GM12878 (cell line): ENCODE results near the gene LRP1B. TPM values are rescaled to one million over a fixed set of nuclear protein-coding genes. Genes with fewer than 3 reads are reported as not detected.

Source experiments
- ATAC-seq: fragments of 200-7000 bp; cut with Tn5 transposase; 3 replicates; pipeline ENCODE4 v1.9.1; 2020; ENCODE audit warnings: mild to moderate bottlenecking, moderate library complexity
- BruUV-seq: library from RNA; stranded (reverse); fragments of 400-500 nt; replicated peaks from 2 replicates; lab custom pipeline; 2021; lab: Mats Ljungman, UMichigan
- CTCF ChIA-PET: fragments of 300-600 bp; sonication (Branson Sonifier 250); formaldehyde crosslinking; extraction: SDS; loops from one replicate; lab custom pipeline; 2021; ENCODE audit warnings: inconsistent platforms; lab: Yijun Ruan, JAX
- POLR2A ChIA-PET: fragments of 350-600 bp; formaldehyde crosslinking; extraction: SDS; loops from one replicate; lab custom pipeline; 2021; ENCODE audit warnings: inconsistent platforms; lab: Charles Lee
- RAD21 ChIA-PET: fragments of 300-600 bp; sonication (Branson Sonifier 250); formaldehyde crosslinking; loops from one replicate; lab custom pipeline; 2023; ENCODE audit warnings: antibody characterized with exemption; ENCODE audit not compliant: unreplicated experiment; lab: Charles Lee
- SMC1A ChIA-PET: fragments of 300-600 bp; sonication (Branson Sonifier 250); formaldehyde crosslinking; loops from one replicate; lab custom pipeline; 2023; ENCODE audit not compliant: unreplicated experiment, uncharacterized antibody; lab: Charles Lee
- DNase-seq: peaks from one replicate; pipeline ENCODE4 v3.0.0-alpha.2; 2011; ENCODE audit warnings: low read depth, low spot score
- FAIRE-seq: peaks from 3 replicates; lab custom pipeline; 2011; peaks lifted over from hg19 to GRCh38; lab: Jason Lieb, UNC
- H2AFZ ChIP-seq: 2 replicates; pipeline ENCODE4 v1.6.0; 2011; ENCODE audit warnings: low read depth, low read length, control low read depth; ENCODE audit not compliant: control insufficient read depth
- H3K27ac ChIP-seq: 2 replicates; pipeline ENCODE4 v1.5.1; 2011; ENCODE audit warnings: control low read depth; ENCODE audit not compliant: control insufficient read depth, insufficient read depth
- H3K27me3 ChIP-seq, 2 experiments: replicated peaks in 1 of 2; 2 replicates each; pipeline versions ENCODE4 v1.6.0 to v1.6.1; 2011; ENCODE audit warnings: low read length in 1 of 2; ENCODE audit not compliant: control insufficient read depth in 2 of 2, insufficient read depth in 2 of 2
- H3K36me3 ChIP-seq, 2 experiments: 2 replicates each; pipeline ENCODE4 v1.5.1; 2011; ENCODE audit warnings: low read length in 1 of 2; ENCODE audit not compliant: control insufficient read depth in 2 of 2, insufficient read depth in 2 of 2
- H3K4me1 ChIP-seq: 2 replicates; pipeline ENCODE4 v1.6.1; 2011; ENCODE audit warnings: mild to moderate bottlenecking, low read length, moderate library complexity, mixed read lengths; ENCODE audit not compliant: control insufficient read depth, insufficient read depth
- H3K4me2 ChIP-seq: 2 replicates; pipeline ENCODE4 v1.6.0; 2011; ENCODE audit warnings: control low read depth; ENCODE audit not compliant: control insufficient read depth, insufficient read depth
- H3K4me3 ChIP-seq: fragments of 200-600 bp; sonication (generic); 2 replicates; pipeline ENCODE4 v1.5.1; 2016
- H3K79me2 ChIP-seq: 2 replicates; pipeline ENCODE4 v1.6.0; 2011; ENCODE audit warnings: low read length; ENCODE audit not compliant: control insufficient read depth, insufficient read depth
- H3K9ac ChIP-seq: 2 replicates; pipeline ENCODE4 v1.8.0; 2011; ENCODE audit warnings: low read length, control low read depth, mixed read lengths; ENCODE audit not compliant: control insufficient read depth, insufficient read depth
- H3K9me3 ChIP-seq: replicated peaks from 3 replicates; pipeline ENCODE4 v1.5.1; 2011; ENCODE audit warnings: mild to moderate bottlenecking, low read length; ENCODE audit not compliant: control insufficient read depth, insufficient read depth
- H4K20me1 ChIP-seq: 2 replicates; pipeline ENCODE4 v1.6.0; 2011; ENCODE audit not compliant: control insufficient read depth, insufficient read depth
- BCL3 ChIP-seq: IDR thresholded peaks from 2 replicates; pipeline ENCODE4 v1.6.1; 2011; ENCODE audit warnings: borderline replicate concordance, low read depth, mild to moderate bottlenecking, moderate library complexity, low read length; ENCODE audit not compliant: insufficient read depth, poor library complexity, severe bottlenecking
- CHD2 ChIP-seq: IDR thresholded peaks from 2 replicates; pipeline ENCODE4 v1.6.1; 2011; ENCODE audit warnings: low read depth, low read length, improper control_type of control experiment, borderline replicate concordance
- GATAD2B ChIP-seq: fragments of 450-650 bp; conservative IDR thresholded peaks from 2 replicates; pipeline ENCODE4 v1.6.1; 2017; ENCODE audit warnings: low read depth, mild to moderate bottlenecking, moderate library complexity
- PAX5 ChIP-seq: IDR thresholded peaks from 2 replicates; pipeline ENCODE4 v1.6.1; 2011; ENCODE audit warnings: low read depth, low read length, borderline replicate concordance
- POLR2AphosphoS2 ChIP-seq: IDR thresholded peaks from 2 replicates; pipeline ENCODE4 v1.6.1; 2011; ENCODE audit warnings: low read depth, mild to moderate bottlenecking, low read length, improper control_type of control experiment, moderate library complexity
- WGBS: methylation state at CpG from one replicate; pipeline ENCODE4 v1.1.6; 2016; ENCODE audit warnings: low lambda C conversion rate; ENCODE audit not compliant: insufficient replicate concordance, insufficient coverage; ENCODE audit errors: missing lambda C conversion rate; 5-methylcytosine and 5-hydroxymethylcytosine counted together
- in situ Hi-C: fragments of 300-500 bp; cut with MboI; formaldehyde crosslinking; loops from 9 replicates; pipeline ENCODE4 v1.14.3; 2018; ENCODE audit warnings: mixed read lengths
- intact Hi-C: fragments of 100-400 bp; cut with micrococcal nuclease; formaldehyde crosslinking; loops from one replicate; pipeline ENCODE4 v1.14.2; 2022; ENCODE audit not compliant: unreplicated experiment
- polyA plus RNA-seq, 11 experiments: library from polyadenylated mRNA; depleted of rRNA in 4 of 11; unstranded in 6 of 11; stranded (reverse) in 5 of 11; fragments of >200 nt; fragmentation: Nextera tagmentation in 4 of 11; fragmentation: Illumina TruSeq in 1 of 11; extraction: Ambion mirVana in 4 of 11; extraction: Trizol in 1 of 11; gene quantifications; 1 replicate in 1 of 11; 2 replicates in 10 of 11; pipeline versions ENCODE4 v1.2.1 to v1.2.3, GENCODE V29; 2011 to 2016; ENCODE audit warnings: inconsistent platforms in 2 of 11, missing spikeins in 2 of 11, low read depth in 1 of 11
- total RNA-seq, 4 experiments: library from RNA; depleted of rRNA in 3 of 4; stranded (reverse); fragments of >200 nt in 3 of 4; fragmentation: Illumina TruSeq in 1 of 4; extraction: Trizol in 1 of 4; gene quantifications; 2 replicates each; pipeline versions ENCODE4 v1.2.1 to v1.2.3, GENCODE V29; 2013 to 2021
- TF ChIP-seq, protein P1 (sequence below): fragments of 450-650 bp; IDR thresholded peaks from 2 replicates; pipeline ENCODE4 v1.6.1; 2017; ENCODE audit warnings: mild to moderate bottlenecking, moderate library complexity

The LRP1B gene
- total and polyA plus RNA-seq, 10 of the 15 experiments (the other 5 are each of a cell fraction or from before 2014, with no cell fraction given), result under 0.01 to 0.06 (median 0.03) TPM; not detected in 5

GRCh38 chr2:140648393-140648792 lies 1482.4 kb downstream of the LRP1B start:
- ATAC-seq (no peak), DNase-seq (no peak), FAIRE-seq (no peak)
- Histone ChIP-seq H3K27me3 (no peaks in the 10 kb centered on the region), H3K9me3 (no peaks in the 10 kb centered on the region), H3K4me1 (no peaks in the 10 kb centered on the region), H3K9ac (no peak overlapping the region), H4K20me1 (no peaks in the 10 kb centered on the region), H3K4me3 (no peak overlapping the region), H3K36me3 (no peaks in the 10 kb centered on the region), H2AFZ (no peak overlapping the region), H3K79me2 (no peaks in the 10 kb centered on the region), H3K4me2 (no peak overlapping the region), H3K27ac (no peak overlapping the region)
- WGBS, result 67% methylated on average over 2 of the region's 2 CpGs
- ChIA-PET CTCF (no interaction called here), RAD21 (no interaction called here), POLR2A (no interaction called here), SMC1A (no interaction called here)
- TF ChIP-seq GATAD2B, result no peak
- in situ Hi-C loops, result no loop called here
- BruUV-seq, result no TSS peak
- intact Hi-C loops, result no loop called here

- RAD21 ChIA-PET, result interaction anchor here (1.5 kb wide), 1 partner anchor 58 kb away, joined by 3 read pairs; no protein-coding TSS in a partner anchor
Measured at GRCh38 chr2:140643761-140644187, 1487.0 kb downstream of the LRP1B start.

More at GRCh38 chr2:140643761-140644187, 1487.0 kb downstream of the LRP1B start:
- SMC1A ChIA-PET, result interaction anchor here (0.9 to 1.4 kb wide), 4 partner anchors 13 to 37 kb away, joined by 3 to 5 read pairs (median 4); no protein-coding TSS in a partner anchor
- DNase-seq (no peak), ATAC-seq (no peak)
- Histone ChIP-seq H3K9me3 (no peaks in the 10 kb centered on the region), H3K27ac (no peak overlapping the region), H3K4me2 (no peak overlapping the region), H3K27me3 (no peaks in the 10 kb centered on the region), H3K36me3 (no peaks in the 10 kb centered on the region), H4K20me1 (no peaks in the 10 kb centered on the region), H3K4me1 (no peaks in the 10 kb centered on the region)
- BruUV-seq, result no TSS peak
- POLR2A ChIA-PET, result no interaction called here
- TF ChIP-seq CHD2 (no peak), PAX5 (no peak), POLR2AphosphoS2 (no peak), BCL3 (no peak)
- TF ChIP-seq, protein P1, sequence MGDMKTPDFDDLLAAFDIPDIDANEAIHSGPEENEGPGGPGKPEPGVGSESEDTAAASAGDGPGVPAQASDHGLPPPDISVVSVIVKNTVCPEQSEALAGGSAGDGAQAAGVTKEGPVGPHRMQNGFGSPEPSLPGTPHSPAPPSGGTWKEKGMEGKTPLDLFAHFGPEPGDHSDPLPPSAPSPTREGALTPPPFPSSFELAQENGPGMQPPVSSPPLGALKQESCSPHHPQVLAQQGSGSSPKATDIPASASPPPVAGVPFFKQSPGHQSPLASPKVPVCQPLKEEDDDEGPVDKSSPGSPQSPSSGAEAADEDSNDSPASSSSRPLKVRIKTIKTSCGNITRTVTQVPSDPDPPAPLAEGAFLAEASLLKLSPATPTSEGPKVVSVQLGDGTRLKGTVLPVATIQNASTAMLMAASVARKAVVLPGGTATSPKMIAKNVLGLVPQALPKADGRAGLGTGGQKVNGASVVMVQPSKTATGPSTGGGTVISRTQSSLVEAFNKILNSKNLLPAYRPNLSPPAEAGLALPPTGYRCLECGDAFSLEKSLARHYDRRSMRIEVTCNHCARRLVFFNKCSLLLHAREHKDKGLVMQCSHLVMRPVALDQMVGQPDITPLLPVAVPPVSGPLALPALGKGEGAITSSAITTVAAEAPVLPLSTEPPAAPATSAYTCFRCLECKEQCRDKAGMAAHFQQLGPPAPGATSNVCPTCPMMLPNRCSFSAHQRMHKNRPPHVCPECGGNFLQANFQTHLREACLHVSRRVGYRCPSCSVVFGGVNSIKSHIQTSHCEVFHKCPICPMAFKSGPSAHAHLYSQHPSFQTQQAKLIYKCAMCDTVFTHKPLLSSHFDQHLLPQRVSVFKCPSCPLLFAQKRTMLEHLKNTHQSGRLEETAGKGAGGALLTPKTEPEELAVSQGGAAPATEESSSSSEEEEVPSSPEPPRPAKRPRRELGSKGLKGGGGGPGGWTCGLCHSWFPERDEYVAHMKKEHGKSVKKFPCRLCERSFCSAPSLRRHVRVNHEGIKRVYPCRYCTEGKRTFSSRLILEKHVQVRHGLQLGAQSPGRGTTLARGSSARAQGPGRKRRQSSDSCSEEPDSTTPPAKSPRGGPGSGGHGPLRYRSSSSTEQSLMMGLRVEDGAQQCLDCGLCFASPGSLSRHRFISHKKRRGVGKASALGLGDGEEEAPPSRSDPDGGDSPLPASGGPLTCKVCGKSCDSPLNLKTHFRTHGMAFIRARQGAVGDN, result no peak
- TF ChIP-seq, all 136 proteins: peak for 0
- Histone ChIP-seq H3K79me2 (no peaks in the 10 kb centered on the region), H3K9ac (no peak overlapping the region), H3K4me3 (no peak overlapping the region), H2AFZ (no peak overlapping the region; the same call in 1 of the 2 replicates)
- in situ Hi-C loops, result no loop called here
- CTCF ChIA-PET, result interaction anchor here (1.4 kb wide), 1 partner anchor 9 kb away, joined by 3 read pairs; no protein-coding TSS in a partner anchor
- FAIRE-seq, result no peak
- 41% methylated on average over 3 of the region's 3 CpGs for WGBS
- intact Hi-C loops, result no loop called here
